NCI-H69 (cell line): Measurements from ENCODE around the gene SLC28A3.
"Not testable (repeated sequence)": the region's sequence is repeated elsewhere in the genome, so short reads cannot be mapped to it uniquely, and the experiment has no call there.

Experiments used
- DNase-seq: peaks from one replicate; lab custom pipeline; 2025; lab: John Stamatoyannopoulos, UW

SLC28A3 gene, protein sequence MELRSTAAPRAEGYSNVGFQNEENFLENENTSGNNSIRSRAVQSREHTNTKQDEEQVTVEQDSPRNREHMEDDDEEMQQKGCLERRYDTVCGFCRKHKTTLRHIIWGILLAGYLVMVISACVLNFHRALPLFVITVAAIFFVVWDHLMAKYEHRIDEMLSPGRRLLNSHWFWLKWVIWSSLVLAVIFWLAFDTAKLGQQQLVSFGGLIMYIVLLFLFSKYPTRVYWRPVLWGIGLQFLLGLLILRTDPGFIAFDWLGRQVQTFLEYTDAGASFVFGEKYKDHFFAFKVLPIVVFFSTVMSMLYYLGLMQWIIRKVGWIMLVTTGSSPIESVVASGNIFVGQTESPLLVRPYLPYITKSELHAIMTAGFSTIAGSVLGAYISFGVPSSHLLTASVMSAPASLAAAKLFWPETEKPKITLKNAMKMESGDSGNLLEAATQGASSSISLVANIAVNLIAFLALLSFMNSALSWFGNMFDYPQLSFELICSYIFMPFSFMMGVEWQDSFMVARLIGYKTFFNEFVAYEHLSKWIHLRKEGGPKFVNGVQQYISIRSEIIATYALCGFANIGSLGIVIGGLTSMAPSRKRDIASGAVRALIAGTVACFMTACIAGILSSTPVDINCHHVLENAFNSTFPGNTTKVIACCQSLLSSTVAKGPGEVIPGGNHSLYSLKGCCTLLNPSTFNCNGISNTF

DNA sequence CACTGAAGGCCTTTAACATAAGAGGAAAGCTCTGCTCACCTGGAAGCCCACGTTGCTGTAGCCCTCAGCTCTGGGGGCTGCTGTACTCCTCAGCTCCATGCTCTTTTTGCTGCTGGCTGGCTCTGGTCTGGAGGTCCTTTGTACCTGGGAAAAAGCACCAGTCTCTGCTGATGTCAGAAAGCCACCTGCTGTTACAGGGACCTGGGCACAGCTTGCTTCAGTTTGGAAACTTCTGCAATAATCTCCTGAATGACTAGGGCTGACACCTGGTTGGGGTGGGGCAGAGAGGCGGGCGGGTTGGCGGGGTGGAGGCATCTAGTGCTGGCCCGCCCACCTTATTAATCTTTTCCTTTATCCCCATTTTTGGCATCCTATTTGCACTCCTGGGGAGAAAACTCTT lies at the start of gene SLC28A3:
Gene SLC28A3, minus strand, starts transcription at position 224 of the 400 bp plus-strand sequence. Its CDS starts 125 bp downstream, at position 99.
- DNase-seq, result peak; percentile 56

- not testable (repeated sequence) for DNase-seq
Measured at GRCh38 chr9:84390254-84390653, 49.7 kb upstream of the SLC28A3 start.

DNA sequence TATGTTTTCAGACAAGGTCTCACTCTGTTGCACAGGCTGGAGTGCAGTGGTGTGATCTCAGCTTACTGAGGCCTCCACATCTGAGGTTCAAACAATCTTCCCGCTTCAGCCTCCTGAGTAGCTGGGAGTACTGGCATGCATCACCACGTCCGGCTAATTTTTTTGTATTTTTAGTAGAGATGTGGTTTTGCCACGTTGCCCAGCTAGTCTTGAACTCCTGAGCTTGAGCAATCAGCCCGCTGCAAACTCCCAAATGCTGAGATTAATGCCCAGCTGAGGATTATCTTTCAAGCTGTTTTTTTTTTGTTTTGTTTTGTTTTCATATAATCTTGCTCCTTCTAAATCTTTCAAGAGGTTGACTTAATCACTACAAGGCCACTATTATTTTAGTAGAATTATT lies 47.3 kb upstream of the SLC28A3 start:
- no peak for DNase-seq

GRCh38 chr9:84386753-84387152 lies 46.2 kb upstream of the SLC28A3 start:
- no peak for DNase-seq

DNA sequence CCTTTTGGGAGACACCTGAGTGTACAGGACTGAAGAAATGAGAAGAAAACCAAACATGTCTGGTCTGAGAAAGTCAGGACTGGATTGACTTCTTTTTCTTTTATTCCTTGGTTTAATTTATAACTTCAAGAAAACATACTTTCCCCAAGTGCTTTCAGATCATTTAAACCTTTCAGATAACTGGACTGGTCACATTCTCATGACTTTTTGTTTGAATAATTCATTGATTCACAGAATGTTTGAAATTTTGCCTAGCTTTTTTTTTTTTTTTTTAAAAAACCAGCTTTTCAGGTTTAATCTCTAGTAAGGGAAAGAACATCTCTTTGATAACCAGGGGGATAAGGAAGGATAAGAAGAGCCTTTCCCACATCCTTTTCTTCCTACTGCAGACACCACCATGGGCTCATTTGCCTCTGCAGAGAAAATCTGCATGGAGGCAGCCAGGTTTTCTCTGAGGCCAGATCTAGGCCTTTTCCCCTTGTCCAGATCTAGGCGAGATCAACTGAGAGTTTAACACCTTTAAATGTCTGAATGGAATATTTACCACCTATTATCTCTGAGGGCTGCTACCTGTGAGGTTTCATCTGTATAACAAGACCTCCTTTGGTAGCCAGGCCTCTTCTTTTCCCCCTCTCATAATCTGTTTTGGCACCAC lies 45.0 kb upstream of the SLC28A3 start:
- DNase-seq, result no peak

DNA sequence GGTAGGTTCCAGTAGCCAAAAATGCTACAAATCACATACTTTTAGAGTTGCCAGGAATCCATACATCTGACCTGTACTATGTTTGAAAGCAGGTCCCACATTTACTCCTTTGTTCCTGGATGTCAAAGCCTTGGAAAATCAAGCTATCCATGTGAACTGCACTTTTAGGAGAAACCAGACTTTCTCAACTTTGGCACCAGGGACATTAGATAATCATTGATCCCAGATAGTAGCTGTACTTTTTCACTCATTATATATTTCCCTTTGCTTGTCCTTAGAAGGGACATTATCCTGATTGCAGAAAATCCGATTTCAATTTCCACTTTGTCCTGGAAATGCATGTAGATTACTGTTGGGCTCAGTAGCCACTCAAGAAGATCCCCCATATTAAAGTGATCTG lies 44.1 kb upstream of the SLC28A3 start:
- no peak for DNase-seq

GRCh38 chr9:84383178-84383577 lies 42.6 kb upstream of the SLC28A3 start:
- DNase-seq, result no peak

- DNase-seq, result no peak
Measured at GRCh38 chr9:84382720-84383119, 42.2 kb upstream of the SLC28A3 start.

DNA sequence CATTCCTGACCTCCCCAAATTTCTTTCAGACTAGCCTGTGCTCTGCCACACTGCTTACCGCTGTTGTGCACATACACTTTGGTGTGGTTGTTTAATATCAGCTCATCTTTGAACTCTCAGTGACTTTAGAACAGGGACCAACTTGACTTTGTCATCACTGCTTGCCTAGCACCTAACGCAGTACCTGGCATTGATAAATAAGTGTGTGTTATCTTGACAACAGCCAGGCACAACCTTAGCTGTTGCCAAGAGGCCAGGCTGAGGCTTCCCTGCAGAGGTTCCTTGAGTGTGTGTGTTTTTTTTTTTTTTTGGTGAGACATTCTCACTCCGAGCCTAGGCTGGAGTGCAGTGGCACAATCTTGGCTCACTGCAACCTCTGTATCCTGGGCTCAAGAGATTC lies 41.0 kb upstream of the SLC28A3 start:
- no peak for DNase-seq

GRCh38 chr9:84379740-84380139 lies 39.2 kb upstream of the SLC28A3 start:
- DNase-seq, result no peak

GRCh38 chr9:84375954-84376353 lies 35.4 kb upstream of the SLC28A3 start:
- DNase-seq, result no peak

DNA sequence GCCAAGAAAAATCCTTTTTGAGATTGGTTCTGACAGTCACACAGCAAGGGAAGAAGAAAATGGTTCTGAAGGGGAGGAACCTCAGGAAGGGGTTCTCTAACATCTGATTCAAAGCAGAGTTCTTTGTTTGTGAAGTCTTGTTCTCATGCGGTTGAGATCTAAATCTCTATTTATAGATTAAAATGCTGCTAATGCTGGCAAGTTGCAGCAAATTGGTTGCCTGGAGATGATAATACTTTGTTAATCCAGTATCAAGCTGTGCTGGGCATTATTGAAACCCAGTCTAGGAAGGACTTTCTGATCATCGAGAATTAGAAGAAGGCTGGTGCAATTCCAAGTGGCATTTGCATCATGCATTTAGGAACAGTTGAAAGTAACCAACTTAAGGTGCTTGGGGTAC lies 34.0 kb upstream of the SLC28A3 start:
- no peak for DNase-seq

DNA sequence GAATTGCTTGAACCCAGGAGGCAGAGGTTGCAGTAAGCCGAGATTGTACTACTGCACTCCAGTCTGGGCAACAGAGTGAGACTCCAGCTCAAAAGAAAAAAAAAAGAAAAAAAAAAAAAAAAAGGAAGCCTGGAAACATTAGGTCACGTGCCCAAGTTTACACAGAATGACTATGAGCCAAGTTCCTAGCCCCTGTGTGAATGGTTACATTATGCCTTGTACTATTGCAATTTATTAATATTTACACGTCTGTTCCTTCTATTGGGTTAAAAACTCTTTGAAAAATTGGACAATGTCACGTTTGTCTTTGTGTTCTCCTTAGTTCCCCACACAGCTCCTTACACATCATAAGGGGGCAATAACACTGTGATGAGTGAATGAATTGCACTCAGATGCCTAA lies 33.5 kb upstream of the SLC28A3 start:
- DNase-seq, result no peak

- no peak for DNase-seq
Measured at GRCh38 chr9:84371737-84372136, 31.2 kb upstream of the SLC28A3 start.

DNA sequence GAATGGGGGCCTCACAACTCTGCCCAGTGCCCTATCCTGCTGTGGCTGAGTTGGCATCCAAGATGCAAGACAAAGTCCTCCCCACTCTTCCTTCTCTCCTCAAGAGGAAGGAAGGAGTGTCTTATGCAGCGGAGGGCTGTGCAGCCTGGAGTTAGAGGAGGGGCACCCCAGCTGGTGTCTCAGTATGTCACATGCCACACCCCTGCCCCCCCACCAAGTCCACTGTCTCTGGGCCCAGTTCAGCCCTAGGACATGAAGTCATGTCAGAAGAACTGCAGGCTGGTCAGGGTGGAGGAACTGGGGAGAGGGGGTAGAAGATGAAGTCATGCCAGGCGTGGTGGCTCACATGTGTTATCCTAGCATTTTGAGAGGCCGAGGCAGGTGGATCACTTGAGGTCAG lies 28.0 kb upstream of the SLC28A3 start:
- no peak for DNase-seq

DNA sequence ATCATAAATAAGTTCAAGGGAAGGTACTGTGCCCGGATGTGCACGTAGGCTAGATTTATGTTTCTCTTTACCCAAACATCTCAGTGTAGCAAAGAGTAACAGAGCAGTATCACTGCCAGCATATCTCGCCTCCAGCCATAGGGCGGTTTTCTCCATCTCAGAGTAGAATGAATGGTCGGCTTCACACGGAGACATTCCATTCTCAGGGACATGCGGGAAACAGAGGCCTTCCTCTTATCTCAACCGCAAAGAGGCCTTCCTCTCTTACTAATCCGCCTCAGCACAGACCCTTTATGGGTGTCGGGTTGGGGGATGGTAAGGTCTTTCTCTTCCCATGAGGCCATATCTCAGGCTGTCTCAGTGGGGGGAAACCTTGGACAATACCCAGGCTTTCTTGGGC lies 27.2 kb upstream of the SLC28A3 start:
- not testable (repeated sequence) for DNase-seq

GRCh38 chr9:84366683-84367082 lies 26.1 kb upstream of the SLC28A3 start:
- no peak for DNase-seq

DNA sequence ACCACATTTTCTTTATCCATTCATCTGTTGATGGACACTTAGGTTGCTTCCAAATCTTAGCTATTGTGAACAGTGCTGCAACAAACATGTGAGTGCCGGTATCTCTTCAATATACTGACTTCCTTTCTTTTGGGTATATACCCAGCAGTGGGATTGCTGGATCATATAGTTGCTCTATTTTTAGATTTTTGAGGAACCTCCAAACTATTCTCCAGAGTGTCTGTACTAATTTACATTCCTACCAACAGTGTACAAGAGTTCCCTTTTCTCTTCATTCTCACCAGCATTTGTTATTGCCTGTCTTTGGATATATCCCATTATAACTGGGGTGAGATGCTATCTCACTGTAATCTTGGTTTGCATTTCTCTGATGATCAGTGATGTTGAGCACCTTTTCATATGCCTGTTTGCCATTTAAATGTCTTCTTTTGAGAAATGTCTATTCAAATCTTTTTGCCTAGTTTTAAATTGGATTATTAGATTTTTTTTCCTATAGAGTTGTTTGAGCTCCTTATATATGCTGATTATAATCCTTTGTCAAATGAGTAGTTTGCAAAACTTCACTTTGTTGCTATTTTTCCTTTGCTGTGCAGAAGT lies 24.4 kb upstream of the SLC28A3 start:
- DNase-seq, result not testable (repeated sequence)

GRCh38 chr9:84361645-84362044 lies 21.1 kb upstream of the SLC28A3 start:
- DNase-seq, result no peak

- DNase-seq, result no peak
Measured at GRCh38 chr9:84357275-84357674, 16.7 kb upstream of the SLC28A3 start.

GRCh38 chr9:84354035-84354434 lies 13.5 kb upstream of the SLC28A3 start:
- DNase-seq, result no peak

DNA sequence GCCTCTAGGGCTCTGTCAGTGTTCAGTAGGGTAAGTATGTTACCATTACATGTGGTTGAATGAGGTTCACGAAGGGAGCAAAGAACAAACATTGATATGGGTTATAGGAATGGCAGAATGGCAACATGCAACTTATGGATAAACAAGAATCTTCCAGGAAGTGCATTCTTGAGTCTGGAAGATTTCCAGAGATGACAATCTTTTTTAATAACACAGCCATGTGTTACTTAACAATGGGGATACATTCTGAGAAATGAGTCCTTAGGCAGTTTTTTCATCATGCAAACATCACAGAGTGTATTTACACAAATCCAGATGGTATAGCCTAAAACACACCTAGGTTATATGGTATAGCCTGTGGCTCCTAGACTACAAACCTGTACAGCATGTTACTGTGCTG lies 9.1 kb upstream of the SLC28A3 start:
- DNase-seq, result peak; percentile 63

DNA sequence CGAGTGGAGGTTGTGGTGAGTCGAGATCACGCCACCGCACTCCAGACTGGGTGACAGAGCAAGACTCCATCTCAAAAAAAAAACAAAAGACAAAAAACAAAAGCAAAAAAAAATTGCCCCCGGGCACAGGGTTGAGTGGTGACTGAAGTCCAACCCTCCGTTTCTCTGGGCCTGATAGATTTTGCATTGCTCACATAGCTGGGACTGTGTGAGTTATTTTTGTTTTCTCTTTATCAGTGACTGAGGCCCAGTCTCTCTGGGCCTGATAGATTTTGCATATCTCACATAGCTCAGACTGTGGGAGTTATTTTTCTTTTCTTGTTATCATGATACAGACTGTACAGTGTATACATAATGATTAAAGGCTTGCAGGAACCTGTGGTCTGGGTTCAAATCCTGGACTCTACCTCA lies 2.6 kb upstream of the SLC28A3 start:
- DNase-seq, result no peak
